ENCODE measurements around the gene TMPRSS3.

The TMPRSS3 gene

GRCh38 chr21:42429856-42430255 is 34.0 kb upstream of the TMPRSS3 start:
- in situ Hi-C loops (cut with MboI; ENCODE audit: low sequenced_read_pairs), result no loop called here

- in situ Hi-C loops (cut with MboI; ENCODE audit: low sequenced_read_pairs), result no loop called here
Observed at GRCh38 chr21:42429021-42429420, 33.2 kb upstream of the TMPRSS3 start.

- in situ Hi-C loops (cut with MboI; ENCODE audit: low sequenced_read_pairs), result no loop called here
Observed at GRCh38 chr21:42427809-42428419, 32.1 kb upstream of the TMPRSS3 start.

- in situ Hi-C loops (cut with MboI; ENCODE audit: low sequenced_read_pairs), result no loop called here
Observed at GRCh38 chr21:42426876-42427480, 31.1 kb upstream of the TMPRSS3 start.

GRCh38 chr21:42426424-42426823 is 30.6 kb upstream of the TMPRSS3 start:
- in situ Hi-C loops (cut with MboI; ENCODE audit: low sequenced_read_pairs), result no loop called here

- in situ Hi-C loops (cut with MboI; ENCODE audit: low sequenced_read_pairs), result no loop called here
Observed at GRCh38 chr21:42425591-42425990, 29.7 kb upstream of the TMPRSS3 start.

GRCh38 chr21:42424914-42425541 is 29.2 kb upstream of the TMPRSS3 start:
- in situ Hi-C loops (cut with MboI; ENCODE audit: low sequenced_read_pairs), result no loop called here

GRCh38 chr21:42423685-42424084 is 27.8 kb upstream of the TMPRSS3 start:
- in situ Hi-C loops (cut with MboI; ENCODE audit: low sequenced_read_pairs), result no loop called here

- in situ Hi-C loops (cut with MboI; ENCODE audit: low sequenced_read_pairs), result no loop called here
Observed at GRCh38 chr21:42423197-42423675, 27.4 kb upstream of the TMPRSS3 start.

GRCh38 chr21:42421018-42421793 is 25.4 kb upstream of the TMPRSS3 start:
- in situ Hi-C loops (cut with MboI; ENCODE audit: low sequenced_read_pairs), result no loop called here

- in situ Hi-C loops (cut with MboI; ENCODE audit: low sequenced_read_pairs), result no loop called here
Observed at GRCh38 chr21:42419845-42420244, 24.0 kb upstream of the TMPRSS3 start.

GRCh38 chr21:42418886-42419285 is 23.0 kb upstream of the TMPRSS3 start:
- in situ Hi-C loops (cut with MboI; ENCODE audit: low sequenced_read_pairs), result no loop called here

GRCh38 chr21:42417533-42417932 is 21.7 kb upstream of the TMPRSS3 start:
- in situ Hi-C loops (cut with MboI; ENCODE audit: low sequenced_read_pairs), result no loop called here

GRCh38 chr21:42414928-42415769 is 19.3 kb upstream of the TMPRSS3 start:
- in situ Hi-C loops (cut with MboI; ENCODE audit: low sequenced_read_pairs), result no loop called here

GRCh38 chr21:42414553-42414927 is 18.7 kb upstream of the TMPRSS3 start:
- in situ Hi-C loops (cut with MboI; ENCODE audit: low sequenced_read_pairs), result no loop called here

GRCh38 chr21:42414066-42414465 is 18.2 kb upstream of the TMPRSS3 start:
- in situ Hi-C loops (cut with MboI; ENCODE audit: low sequenced_read_pairs), result no loop called here

GRCh38 chr21:42413500-42413899 is 17.6 kb upstream of the TMPRSS3 start:
- in situ Hi-C loops (cut with MboI; ENCODE audit: low sequenced_read_pairs), result no loop called here

GRCh38 chr21:42413093-42413492 is 17.2 kb upstream of the TMPRSS3 start:
- in situ Hi-C loops (cut with MboI; ENCODE audit: low sequenced_read_pairs), result no loop called here

GRCh38 chr21:42412636-42412933 is 16.7 kb upstream of the TMPRSS3 start:
- in situ Hi-C loops (cut with MboI; ENCODE audit: low sequenced_read_pairs), result no loop called here

- in situ Hi-C loops (cut with MboI; ENCODE audit: low sequenced_read_pairs), result no loop called here
Observed at GRCh38 chr21:42411891-42412635, 16.2 kb upstream of the TMPRSS3 start.
